Liver (tissue), 3 donors: ENCODE measurements around the gene SLC22A25.

Source experiments
- CTCF ChIP-seq: fragments of 150-350 bp; IDR thresholded peaks from 2 replicates; pipeline ENCODE4 v1.5.1; 2017; ENCODE audit warnings: improper control_type of control experiment, low read depth, low read length; ENCODE audit not compliant: missing input control
- JUND ChIP-seq, 2 donors: IDR thresholded peaks; 2 replicates each; pipeline ENCODE4 v1.6.1; 2016; ENCODE audit warnings: antibody characterized with exemption in 2 of 2
- RAD21 ChIP-seq, 2 donors: IDR thresholded peaks; 2 replicates each; pipeline ENCODE4 v1.6.1; 2016; ENCODE audit warnings: antibody characterized with exemption in 2 of 2, mild to moderate bottlenecking in 2 of 2
- donor health status: healthy.
- donor health status: healthy.

DNA sequence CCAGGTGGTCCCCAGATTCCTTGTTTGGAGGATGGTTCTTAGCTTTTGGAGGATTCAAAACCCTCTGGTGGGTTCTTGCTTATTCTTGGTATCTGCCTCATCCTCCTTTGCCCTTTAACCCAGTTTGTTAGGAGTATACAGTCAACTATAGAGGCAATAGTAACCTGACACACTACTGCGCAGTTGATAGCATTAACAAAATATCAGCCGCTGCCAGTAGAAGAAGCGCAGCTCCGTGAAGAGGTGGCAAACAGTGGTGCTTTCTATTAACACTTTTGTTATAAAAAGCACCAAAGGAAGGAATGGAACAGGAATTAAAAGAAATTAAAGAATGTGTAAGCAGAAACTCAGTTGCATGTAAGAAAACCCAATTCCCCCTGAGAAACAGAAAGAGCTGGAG is 29.3 kb downstream of the SLC22A25 start:
- TF ChIP-seq RAD21 (IDR thresholded peaks at IDR 0.05) (no peak), CTCF (no peak), JUND (IDR thresholded peaks at IDR 0.05) (no peak)
